Bronchial epithelial cell (primary cell): ENCODE measurements around the gene CATSPER3. TPM values are rescaled to one million over a fixed set of nuclear protein-coding genes. Genes with fewer than 3 reads are reported as not detected.

ENCODE experiments used
- DNase-seq: peaks from one replicate; pipeline ENCODE4 v3.0.0-alpha.2; 2010; ENCODE audit warnings: low read depth
- FAIRE-seq: peaks from 2 replicates; lab custom pipeline; 2011; peaks lifted over from hg19 to GRCh38; lab: Jason Lieb, UNC
- H3K27me3 ChIP-seq: 2 replicates; pipeline ENCODE4 v1.5.1; 2011; ENCODE audit warnings: low read length; ENCODE audit not compliant: control insufficient read depth, insufficient read depth
- H3K36me3 ChIP-seq: 2 replicates; pipeline ENCODE4 v1.5.1; 2011; ENCODE audit warnings: low read length; ENCODE audit not compliant: control insufficient read depth, insufficient read depth
- H3K4me3 ChIP-seq: 2 replicates; pipeline ENCODE4 v1.5.1; 2011; ENCODE audit warnings: mild to moderate bottlenecking, low read depth, low read length, control low read depth
- total RNA-seq: library from RNA; depleted of rRNA; stranded (reverse); fragments of >200 nt; gene quantifications from 2 replicates; pipeline ENCODE4 v1.2.1, GENCODE V29; 2014
- TF ChIP-seq, protein P1 (sequence below): IDR thresholded peaks from 2 replicates; pipeline ENCODE4 v1.5.1; 2011; ENCODE audit warnings: mild to moderate bottlenecking, moderate library complexity, low read length, control low read depth, inconsistent platforms; ENCODE audit not compliant: insufficient read depth, severe bottlenecking

Gene CATSPER3
- total RNA-seq, 1 donor from 2014 or later, result under 0.01 TPM

DNA sequence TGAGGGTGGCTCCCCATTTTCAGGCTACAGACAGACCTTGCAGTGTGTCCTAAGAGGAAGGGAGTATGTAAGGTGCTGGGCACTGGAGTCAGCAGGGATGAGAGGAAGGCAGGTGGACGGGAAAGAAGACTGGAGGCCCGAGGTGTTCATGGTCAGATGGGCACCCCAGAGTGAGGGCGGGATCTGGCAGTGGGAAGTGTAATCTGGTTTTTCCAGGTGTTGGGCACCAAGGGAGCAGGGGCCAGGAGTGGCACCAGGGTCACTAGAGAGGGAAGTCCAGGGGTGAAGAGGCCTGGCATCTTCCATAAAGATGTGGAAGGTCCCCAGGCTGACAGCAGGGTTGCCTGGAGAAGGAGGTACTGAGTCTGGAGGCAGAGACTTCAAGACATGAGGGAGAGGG, 36.7 kb downstream of the CATSPER3 start:
- Histone ChIP-seq H3K36me3 (no peaks in the 10 kb centered on the region), H3K4me3 (no peak overlapping the region), H3K27me3 (no peaks in the 10 kb centered on the region)
- DNase-seq (no peak), FAIRE-seq (peak; percentile 13)
- TF ChIP-seq, protein P1, sequence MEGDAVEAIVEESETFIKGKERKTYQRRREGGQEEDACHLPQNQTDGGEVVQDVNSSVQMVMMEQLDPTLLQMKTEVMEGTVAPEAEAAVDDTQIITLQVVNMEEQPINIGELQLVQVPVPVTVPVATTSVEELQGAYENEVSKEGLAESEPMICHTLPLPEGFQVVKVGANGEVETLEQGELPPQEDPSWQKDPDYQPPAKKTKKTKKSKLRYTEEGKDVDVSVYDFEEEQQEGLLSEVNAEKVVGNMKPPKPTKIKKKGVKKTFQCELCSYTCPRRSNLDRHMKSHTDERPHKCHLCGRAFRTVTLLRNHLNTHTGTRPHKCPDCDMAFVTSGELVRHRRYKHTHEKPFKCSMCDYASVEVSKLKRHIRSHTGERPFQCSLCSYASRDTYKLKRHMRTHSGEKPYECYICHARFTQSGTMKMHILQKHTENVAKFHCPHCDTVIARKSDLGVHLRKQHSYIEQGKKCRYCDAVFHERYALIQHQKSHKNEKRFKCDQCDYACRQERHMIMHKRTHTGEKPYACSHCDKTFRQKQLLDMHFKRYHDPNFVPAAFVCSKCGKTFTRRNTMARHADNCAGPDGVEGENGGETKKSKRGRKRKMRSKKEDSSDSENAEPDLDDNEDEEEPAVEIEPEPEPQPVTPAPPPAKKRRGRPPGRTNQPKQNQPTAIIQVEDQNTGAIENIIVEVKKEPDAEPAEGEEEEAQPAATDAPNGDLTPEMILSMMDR, result no peak

DNA sequence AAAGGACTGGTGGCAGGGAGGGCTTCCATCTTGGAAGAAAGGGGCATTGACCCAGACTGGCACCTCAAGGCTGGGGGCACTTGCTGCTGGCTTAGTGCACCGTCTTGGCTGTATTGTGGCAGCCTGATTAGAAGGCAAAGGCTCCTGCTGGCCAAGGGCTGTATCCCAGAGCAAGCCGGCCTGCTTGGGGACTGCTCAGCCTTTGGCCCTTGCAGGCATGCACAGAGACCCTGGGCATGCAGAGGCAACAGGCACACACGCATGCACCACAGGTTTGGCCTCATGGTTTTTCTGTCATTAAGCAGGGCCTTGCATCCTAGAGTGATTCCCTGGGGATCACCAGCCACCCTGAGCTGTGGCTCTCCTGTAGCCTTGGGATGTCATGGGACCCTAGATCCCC, 37.4 kb downstream of the CATSPER3 start:
- TF ChIP-seq, protein P1, result no peak
- FAIRE-seq, result no peak
- Histone ChIP-seq H3K27me3 (no peaks in the 10 kb centered on the region), H3K36me3 (no peaks in the 10 kb centered on the region), H3K4me3 (no peak overlapping the region)
- DNase-seq, result no peak

DNA sequence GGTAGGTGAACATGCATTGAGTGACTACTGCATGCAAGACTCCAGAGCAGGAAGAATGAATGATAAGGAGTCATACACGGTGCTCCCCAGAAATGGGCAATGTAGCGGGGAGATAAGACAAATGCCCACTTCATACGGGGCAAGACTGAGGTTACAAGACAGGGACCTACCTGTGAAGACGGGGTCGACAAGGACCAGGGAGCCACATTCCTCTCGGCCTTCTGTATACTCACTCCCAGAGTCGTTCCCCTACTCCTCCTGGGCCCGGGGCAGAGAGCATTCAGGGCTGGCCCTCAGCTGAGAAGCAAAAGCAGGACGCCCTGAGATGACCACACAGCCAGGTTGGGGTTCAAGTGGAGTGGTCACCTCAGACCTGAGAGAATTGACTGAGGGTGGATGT, 39.6 kb downstream of the CATSPER3 start:
- no peak overlapping the region for H3K4me3 ChIP-seq
- TF ChIP-seq, protein P1, result no peak
- no peaks in the 10 kb centered on the region for H3K27me3 ChIP-seq
- FAIRE-seq, result peak; percentile 89
- H3K36me3 ChIP-seq, result no peaks in the 10 kb centered on the region
- no peak for DNase-seq

DNA sequence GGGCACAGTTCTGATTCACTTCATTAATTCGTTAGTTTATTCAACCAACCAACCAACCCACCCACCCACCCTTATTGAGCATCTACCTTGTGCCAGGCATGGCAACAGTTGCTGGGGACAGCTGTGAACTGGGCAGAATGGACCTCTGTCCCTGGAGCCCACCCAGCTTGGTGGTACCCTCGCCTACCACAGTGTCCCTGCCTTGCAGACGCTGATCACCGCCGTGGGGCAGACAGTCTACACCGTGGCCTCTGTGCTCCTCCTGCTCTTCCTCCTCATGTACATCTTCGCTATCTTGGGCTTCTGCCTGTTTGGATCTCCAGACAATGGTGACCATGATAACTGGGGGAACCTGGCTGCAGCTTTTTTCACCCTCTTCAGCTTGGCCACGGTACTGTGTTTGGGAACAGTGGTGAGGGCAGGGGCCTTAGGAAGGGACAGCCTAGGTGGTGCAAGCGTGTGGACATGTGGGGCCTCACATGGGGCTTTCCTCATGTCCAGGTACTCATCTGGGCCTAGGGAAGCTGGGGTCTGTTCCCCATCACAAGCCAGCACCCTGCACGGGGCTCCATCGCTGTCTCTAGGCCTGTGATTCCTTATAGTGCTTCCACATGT, 40.1 kb downstream of the CATSPER3 start:
- no peak for DNase-seq
- TF ChIP-seq, protein P1, result no peak
- Histone ChIP-seq H3K27me3 (no peaks in the 10 kb centered on the region), H3K4me3 (no peak overlapping the region), H3K36me3 (no peaks in the 10 kb centered on the region)
- peak; percentile 7 for FAIRE-seq

DNA sequence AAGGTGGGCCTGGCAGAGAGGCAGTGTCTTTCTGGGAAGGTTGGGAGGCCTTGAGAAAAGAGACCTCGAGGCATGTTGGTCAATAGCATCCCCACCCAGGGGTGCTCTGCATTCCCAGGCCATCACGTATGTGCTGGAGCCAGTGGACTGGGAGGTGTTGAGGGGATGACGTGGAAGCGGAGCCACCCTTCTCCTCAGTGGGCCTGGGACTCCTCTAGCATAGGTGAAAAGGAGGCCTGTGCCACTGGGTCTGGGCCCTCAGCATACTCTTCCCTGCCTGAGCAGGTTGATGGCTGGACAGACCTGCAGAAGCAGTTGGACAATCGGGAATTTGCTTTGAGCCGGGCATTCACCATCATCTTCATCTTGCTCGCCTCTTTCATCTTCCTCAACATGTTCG, 40.8 kb downstream of the CATSPER3 start:
- TF ChIP-seq, protein P1, result no peak
- no peak for DNase-seq
- no peak for FAIRE-seq
- Histone ChIP-seq H3K4me3 (no peak overlapping the region), H3K27me3 (no peaks in the 10 kb centered on the region), H3K36me3 (no peaks in the 10 kb centered on the region)
